Activated T-helper 1 cell treated with anti-CD3 and anti-CD28 coated beads, Interleukin-12 subunit alpha, Interleukin-12 subunit beta, Interleukin-2, Interleukin-4 antibody, amounts not matched to agents 30 ng/mL and 10 ng/mL and 1 ng/mL, durations not matched to agents 14 hours and 24 hours and 36 hours (primary cell): ENCODE results near the gene HDAC4. TPM values are rescaled to one million over a fixed set of nuclear protein-coding genes. Genes with fewer than 3 reads are reported as not detected.

Experiments
- DNase-seq: peaks from one replicate; pipeline ENCODE4 v3.0.0; 2021; ENCODE audit warnings: low spot score
- H3K27ac Mint-ChIP-seq: one replicate; pipeline ENCODE4 v1.8.0; 2021; ENCODE audit warnings: mild to moderate bottlenecking, mixed read lengths
- H3K27me3 Mint-ChIP-seq: one replicate; pipeline ENCODE4 v1.8.0; 2022; ENCODE audit warnings: mild to moderate bottlenecking, moderate library complexity, mixed read lengths; ENCODE audit not compliant: insufficient read depth
- H3K36me3 Mint-ChIP-seq: one replicate; pipeline ENCODE4 v1.8.0; 2021; ENCODE audit warnings: low read depth, mixed read lengths
- H3K4me1 Mint-ChIP-seq: one replicate; pipeline ENCODE4 v1.8.0; 2021; ENCODE audit warnings: low read depth, mixed read lengths
- H3K4me3 Mint-ChIP-seq: one replicate; pipeline ENCODE4 v1.8.0; 2021; ENCODE audit warnings: mild to moderate bottlenecking, moderate library complexity, mixed read lengths
- H3K9me3 Mint-ChIP-seq: one replicate; pipeline ENCODE4 v1.8.0; 2021; ENCODE audit warnings: mixed read lengths
- intact Hi-C: fragments of 100-400 bp; cut with micrococcal nuclease; formaldehyde crosslinking; loops from one replicate; pipeline ENCODE4 v1.15.1; 2024
- total RNA-seq: library from RNA; stranded (reverse); gene quantifications from 2 replicates; pipeline ENCODE4 v1.2.3, GENCODE V29; 2022

The HDAC4 gene
- total RNA-seq, 1 donor from 2014 or later = 41.3 TPM

- Mint-ChIP-seq H3K36me3 (peaks cover 14% of the 10 kb centered on the region), H3K4me3 (no peak overlapping the region), H3K27ac (no peak overlapping the region), H3K9me3 (no peaks in the 10 kb centered on the region), H3K4me1 (peaks cover 40% of the 10 kb centered on the region), H3K27me3 (no peaks in the 10 kb centered on the region)
- intact Hi-C loops = no loop called here
- no peak for DNase-seq
Observed at GRCh38 chr2:239362507-239362906, 38.3 kb downstream of the HDAC4 start.

- no peak overlapping the region for H3K27ac Mint-ChIP-seq
- H3K4me1 Mint-ChIP-seq = peaks cover 40% of the 10 kb centered on the region
- DNase-seq = no peak
- H3K36me3 Mint-ChIP-seq = peaks cover 17% of the 10 kb centered on the region
- intact Hi-C loops = no loop called here
- no peaks in the 10 kb centered on the region for H3K27me3 Mint-ChIP-seq
- peaks cover 6% of the 10 kb centered on the region for H3K9me3 Mint-ChIP-seq
- no peak overlapping the region for H3K4me3 Mint-ChIP-seq
Observed at GRCh38 chr2:239361311-239361642, 39.5 kb downstream of the HDAC4 start.

GRCh38 chr2:239360421-239361310 lies 40.2 kb downstream of the HDAC4 start:
- Mint-ChIP-seq H3K4me3 (no peak overlapping the region), H3K27me3 (no peaks in the 10 kb centered on the region), H3K9me3 (peaks cover 12% of the 10 kb centered on the region), H3K36me3 (peaks cover 19% of the 10 kb centered on the region), H3K27ac (no peak overlapping the region), H3K4me1 (peaks cover 35% of the 10 kb centered on the region)
- DNase-seq = no peak
- intact Hi-C loops = no loop called here

GRCh38 chr2:239360008-239360407 lies 40.8 kb downstream of the HDAC4 start:
- Mint-ChIP-seq H3K27ac (no peak overlapping the region), H3K4me1 (peaks cover 30% of the 10 kb centered on the region), H3K36me3 (peaks cover 22% of the 10 kb centered on the region), H3K9me3 (peaks cover 18% of the 10 kb centered on the region), H3K4me3 (no peak overlapping the region), H3K27me3 (no peaks in the 10 kb centered on the region)
- DNase-seq = no peak
- intact Hi-C loops = no loop called here

- Mint-ChIP-seq H3K36me3 (peaks cover 27% of the 10 kb centered on the region), H3K4me3 (no peak overlapping the region), H3K27me3 (no peaks in the 10 kb centered on the region), H3K4me1 (peaks cover 23% of the 10 kb centered on the region), H3K27ac (no peak overlapping the region), H3K9me3 (peaks cover 23% of the 10 kb centered on the region)
- intact Hi-C loops = no loop called here
- DNase-seq = no peak
Observed at GRCh38 chr2:239359196-239359912, 41.5 kb downstream of the HDAC4 start.

- Mint-ChIP-seq H3K9me3 (peaks cover 28% of the 10 kb centered on the region), H3K4me3 (no peak overlapping the region)
Observed at GRCh38 chr2:239358062-239358754, 42.6 kb downstream of the HDAC4 start.

GRCh38 chr2:239355724-239356123 lies 45.1 kb downstream of the HDAC4 start:
- DNase-seq = no peak
- intact Hi-C loops = no loop called here
- peaks cover 21% of the 10 kb centered on the region for H3K4me1 Mint-ChIP-seq
- H3K4me3 Mint-ChIP-seq = no peak overlapping the region
- peaks cover 28% of the 10 kb centered on the region for H3K9me3 Mint-ChIP-seq
- H3K27ac Mint-ChIP-seq = no peak overlapping the region
- peaks cover 49% of the 10 kb centered on the region for H3K36me3 Mint-ChIP-seq
- H3K27me3 Mint-ChIP-seq = no peaks in the 10 kb centered on the region

More at GRCh38 chr2:239358062-239358754, 42.6 kb downstream of the HDAC4 start:
- intact Hi-C loops = no loop called here
- peaks cover 12% of the 10 kb centered on the region for H3K4me1 Mint-ChIP-seq
- H3K36me3 Mint-ChIP-seq = peaks cover 33% of the 10 kb centered on the region
- no peaks in the 10 kb centered on the region for H3K27me3 Mint-ChIP-seq
- DNase-seq = no peak
- no peak overlapping the region for H3K27ac Mint-ChIP-seq

- peaks cover 21% of the 10 kb centered on the region for H3K4me1 Mint-ChIP-seq
- H3K27me3 Mint-ChIP-seq = no peaks in the 10 kb centered on the region
- no peak overlapping the region for H3K27ac Mint-ChIP-seq
- peaks cover 28% of the 10 kb centered on the region for H3K9me3 Mint-ChIP-seq
- DNase-seq = no peak
- H3K36me3 Mint-ChIP-seq = peaks cover 49% of the 10 kb centered on the region
- intact Hi-C loops = no loop called here
- no peak overlapping the region for H3K4me3 Mint-ChIP-seq
Observed at GRCh38 chr2:239355139-239355538, 45.7 kb downstream of the HDAC4 start.

GRCh38 chr2:239354791-239355136 lies 46.1 kb downstream of the HDAC4 start:
- Mint-ChIP-seq H3K9me3 (peaks cover 28% of the 10 kb centered on the region), H3K27ac (no peak overlapping the region), H3K27me3 (no peaks in the 10 kb centered on the region), H3K4me3 (no peak overlapping the region), H3K36me3 (peaks cover 49% of the 10 kb centered on the region), H3K4me1 (peaks cover 21% of the 10 kb centered on the region)
- DNase-seq = no peak
- intact Hi-C loops = no loop called here

GRCh38 chr2:239354132-239354790 lies 46.6 kb downstream of the HDAC4 start:
- Mint-ChIP-seq H3K27ac (no peak overlapping the region), H3K36me3 (peaks cover 50% of the 10 kb centered on the region), H3K27me3 (no peaks in the 10 kb centered on the region), H3K9me3 (peaks cover 28% of the 10 kb centered on the region), H3K4me1 (peaks cover 21% of the 10 kb centered on the region), H3K4me3 (no peak overlapping the region)
- intact Hi-C loops = no loop called here
- DNase-seq = no peak

GRCh38 chr2:239353692-239354091 lies 47.1 kb downstream of the HDAC4 start:
- H3K27ac Mint-ChIP-seq = no peak overlapping the region
- intact Hi-C loops = no loop called here
- peaks cover 28% of the 10 kb centered on the region for H3K9me3 Mint-ChIP-seq
- DNase-seq = no peak
- H3K4me1 Mint-ChIP-seq = peaks cover 20% of the 10 kb centered on the region
- no peaks in the 10 kb centered on the region for H3K27me3 Mint-ChIP-seq
- peaks cover 51% of the 10 kb centered on the region for H3K36me3 Mint-ChIP-seq
- no peak overlapping the region for H3K4me3 Mint-ChIP-seq

- peaks cover 24% of the 10 kb centered on the region for H3K9me3 Mint-ChIP-seq
- H3K27ac Mint-ChIP-seq = no peak overlapping the region
- H3K4me3 Mint-ChIP-seq = no peak overlapping the region
- no peak for DNase-seq
- peaks cover 15% of the 10 kb centered on the region for H3K4me1 Mint-ChIP-seq
- H3K27me3 Mint-ChIP-seq = no peaks in the 10 kb centered on the region
- H3K36me3 Mint-ChIP-seq = peaks cover 41% of the 10 kb centered on the region
- intact Hi-C loops = no loop called here
Observed at GRCh38 chr2:239351687-239352086, 49.1 kb downstream of the HDAC4 start.
